HG03280 (cell line): ENCODE data around the gene NXF1.
"Not testable (repeated sequence)": the region's sequence is repeated elsewhere in the genome, so short reads cannot be mapped to it uniquely, and the experiment has no call there.

Source experiments
- ATAC-seq: cut with Tn5 transposase; IDR thresholded peaks from one replicate; pipeline ENCODE4 v1.9.1; 2021; ENCODE audit warnings: mild to moderate bottlenecking, moderate library complexity; ENCODE audit not compliant: unreplicated experiment

Gene NXF1

DNA sequence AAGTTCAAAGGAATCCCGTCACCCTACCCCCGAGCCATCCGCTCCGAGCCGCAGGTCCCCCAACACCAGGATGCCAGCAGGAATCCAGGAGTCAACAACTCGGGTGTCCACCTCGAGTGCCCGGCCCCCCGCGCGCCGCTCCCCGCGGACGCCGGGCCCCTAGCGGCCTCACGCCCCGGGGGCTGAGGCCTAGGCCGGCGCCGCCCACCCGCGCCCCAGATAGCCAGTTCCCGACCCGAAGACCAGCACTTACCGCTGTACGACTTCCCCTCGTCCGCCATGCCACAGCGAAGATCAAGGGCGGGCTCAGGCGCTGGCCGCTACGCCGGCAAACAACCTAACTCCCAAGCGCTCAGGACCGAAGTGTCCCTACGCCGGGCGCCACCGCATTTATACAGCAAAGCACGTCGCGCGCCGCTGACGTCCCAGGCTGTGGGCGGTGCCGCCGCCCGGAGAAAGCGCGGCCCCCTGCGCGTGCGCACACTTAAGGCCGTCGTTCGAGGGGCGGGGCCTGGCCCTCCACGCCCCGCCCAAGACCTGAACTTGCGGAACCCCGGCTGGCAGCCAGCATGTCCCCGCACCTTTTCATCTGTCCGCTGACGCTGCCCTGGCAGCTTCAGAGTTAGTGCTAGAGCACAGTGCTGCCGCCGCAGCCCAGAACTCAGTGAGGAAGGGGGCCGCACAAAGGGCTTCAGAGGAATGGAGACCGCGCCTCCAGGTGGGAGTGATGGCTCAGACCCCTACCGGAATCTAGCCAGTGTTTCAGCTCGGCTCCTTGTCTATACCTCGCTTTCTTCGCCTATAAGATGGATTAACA, at the start of gene NXF1:
Gene NXF1, minus strand, starts transcription at position 365 of the 817 bp plus-strand sequence. Its CDS starts 84 bp downstream, at position 281.
- ATAC-seq = peak; percentile 87

DNA sequence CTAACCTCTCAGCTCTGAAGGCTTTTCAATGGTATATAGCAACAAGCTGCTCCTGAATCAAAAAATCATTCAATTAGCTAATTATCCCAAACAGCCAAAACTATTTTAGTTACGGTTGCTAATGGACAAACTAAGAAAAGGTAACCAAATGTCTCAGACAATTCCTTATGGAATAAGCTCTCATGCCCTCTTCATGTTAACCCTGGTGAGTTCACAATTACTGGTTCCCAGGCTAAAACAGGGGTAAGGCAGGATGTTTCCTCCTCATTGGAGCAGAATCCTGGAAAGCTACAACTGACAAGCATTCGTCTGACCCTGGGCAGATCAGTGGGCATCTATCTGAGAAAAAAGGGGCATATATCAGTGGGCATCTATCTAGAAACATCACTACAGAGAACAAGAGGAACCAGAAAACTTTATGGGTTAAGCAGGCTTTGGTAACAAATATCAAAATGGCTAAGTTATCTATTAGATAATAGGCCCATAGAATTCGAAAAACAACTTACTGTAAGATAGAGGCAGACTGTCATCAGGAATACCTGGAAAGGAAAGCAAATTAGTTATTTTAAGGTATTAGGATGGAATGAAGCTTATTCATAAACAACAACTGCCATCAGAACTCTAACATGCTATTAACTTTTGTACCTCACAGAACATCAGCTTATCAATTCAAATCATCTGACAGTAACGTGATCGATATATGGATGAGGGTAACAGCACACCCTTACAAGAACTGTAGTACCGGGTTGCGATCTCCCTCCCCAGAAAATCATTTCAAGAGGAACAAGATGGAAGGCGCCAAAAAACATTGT, 49.0 kb upstream of the NXF1 start:
- no peak for ATAC-seq

DNA sequence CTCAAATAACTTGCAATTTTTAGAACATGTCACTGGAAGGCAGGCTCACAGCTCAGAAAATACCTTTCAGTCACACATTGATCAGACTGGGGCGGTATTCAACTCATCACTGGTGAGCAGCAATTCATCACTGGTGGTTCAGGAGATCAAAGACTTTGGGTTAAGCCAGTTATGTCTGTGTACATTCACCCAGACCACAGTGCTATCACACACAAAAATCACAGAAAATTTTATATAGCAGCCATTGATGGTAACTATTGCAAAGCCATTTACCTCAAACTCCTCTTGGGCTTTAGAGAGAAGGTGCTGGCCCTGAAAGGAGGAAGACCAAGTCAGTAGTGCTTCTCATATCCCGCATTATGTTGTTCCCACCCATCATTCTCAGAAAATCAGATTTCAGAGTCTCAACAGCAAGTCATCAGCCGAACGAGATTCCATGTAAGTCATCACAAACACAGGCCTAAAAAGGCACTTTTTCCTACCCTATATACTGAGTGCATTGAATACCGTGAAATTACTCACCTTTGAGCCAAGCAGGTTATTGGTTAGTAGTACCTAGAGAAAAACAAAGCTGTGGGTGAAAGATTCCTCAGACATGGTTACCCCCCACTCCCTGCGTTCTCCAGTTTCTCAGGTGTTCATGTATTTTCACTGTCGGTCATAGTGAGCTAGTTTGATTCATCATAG, 48.2 kb upstream of the NXF1 start:
- ATAC-seq = no peak

DNA sequence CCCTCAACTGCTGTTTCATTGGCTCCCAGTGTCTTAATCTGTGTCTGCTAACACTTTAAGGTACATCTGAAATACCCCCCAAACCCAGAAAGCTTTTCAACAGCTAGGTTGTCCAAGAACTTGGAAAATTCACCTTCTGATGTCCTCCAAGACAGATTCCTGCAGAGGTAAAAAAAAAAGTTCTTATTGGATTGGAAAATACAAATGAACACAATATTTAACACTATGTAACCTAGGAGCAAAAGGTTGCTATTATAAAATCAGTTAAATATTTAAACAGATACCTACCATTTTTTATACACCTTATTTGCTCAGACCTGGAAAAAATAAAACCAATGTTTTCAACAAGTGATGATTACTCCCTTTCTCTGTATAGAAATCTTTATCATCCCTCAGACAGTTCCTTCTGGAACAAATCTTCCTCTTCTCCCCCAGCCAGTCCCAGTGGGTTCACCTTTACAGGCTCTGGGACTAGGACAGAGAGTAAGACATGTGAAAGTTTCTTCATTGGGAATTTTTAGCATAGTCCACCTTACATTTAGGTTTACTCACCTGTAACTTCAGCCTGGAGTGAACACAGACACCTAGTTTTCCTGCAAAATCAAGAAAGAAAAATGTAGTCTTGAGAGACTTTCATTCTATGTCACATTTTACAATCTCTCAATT, 47.4 kb upstream of the NXF1 start:
- ATAC-seq = no peak

DNA sequence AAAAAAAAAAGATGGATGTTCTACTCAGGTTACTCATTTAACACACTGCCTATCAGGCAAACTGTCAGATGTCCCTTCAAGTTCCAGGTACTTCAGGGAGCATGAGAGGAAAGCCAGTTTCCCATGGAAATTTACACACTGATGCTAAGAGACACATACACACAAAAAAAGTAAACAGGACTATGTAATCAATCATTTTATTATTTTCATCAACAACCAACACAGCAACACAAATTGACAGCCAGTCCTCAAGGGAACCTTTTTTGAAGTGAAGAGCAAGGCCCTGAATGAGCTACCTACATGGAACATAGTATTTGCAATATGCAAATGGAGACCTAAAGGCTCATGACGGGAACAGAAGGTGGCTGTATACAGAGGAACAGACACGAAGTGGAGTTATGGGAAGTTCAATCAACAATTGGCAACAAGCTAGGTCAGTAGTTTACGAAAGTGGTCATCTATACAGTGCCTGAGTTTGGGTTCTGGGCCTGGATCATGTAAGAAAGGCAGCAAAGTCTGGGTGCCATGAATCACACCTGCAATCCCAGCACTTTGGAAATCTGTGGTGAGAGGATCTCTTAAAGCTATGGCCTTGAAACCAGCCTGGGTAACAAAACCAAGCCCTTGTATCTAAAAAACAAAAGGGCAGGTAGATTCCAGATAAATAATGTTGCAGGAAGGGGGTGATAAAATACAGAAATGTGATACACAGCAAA, 46.7 kb upstream of the NXF1 start:
- ATAC-seq = no peak

DNA sequence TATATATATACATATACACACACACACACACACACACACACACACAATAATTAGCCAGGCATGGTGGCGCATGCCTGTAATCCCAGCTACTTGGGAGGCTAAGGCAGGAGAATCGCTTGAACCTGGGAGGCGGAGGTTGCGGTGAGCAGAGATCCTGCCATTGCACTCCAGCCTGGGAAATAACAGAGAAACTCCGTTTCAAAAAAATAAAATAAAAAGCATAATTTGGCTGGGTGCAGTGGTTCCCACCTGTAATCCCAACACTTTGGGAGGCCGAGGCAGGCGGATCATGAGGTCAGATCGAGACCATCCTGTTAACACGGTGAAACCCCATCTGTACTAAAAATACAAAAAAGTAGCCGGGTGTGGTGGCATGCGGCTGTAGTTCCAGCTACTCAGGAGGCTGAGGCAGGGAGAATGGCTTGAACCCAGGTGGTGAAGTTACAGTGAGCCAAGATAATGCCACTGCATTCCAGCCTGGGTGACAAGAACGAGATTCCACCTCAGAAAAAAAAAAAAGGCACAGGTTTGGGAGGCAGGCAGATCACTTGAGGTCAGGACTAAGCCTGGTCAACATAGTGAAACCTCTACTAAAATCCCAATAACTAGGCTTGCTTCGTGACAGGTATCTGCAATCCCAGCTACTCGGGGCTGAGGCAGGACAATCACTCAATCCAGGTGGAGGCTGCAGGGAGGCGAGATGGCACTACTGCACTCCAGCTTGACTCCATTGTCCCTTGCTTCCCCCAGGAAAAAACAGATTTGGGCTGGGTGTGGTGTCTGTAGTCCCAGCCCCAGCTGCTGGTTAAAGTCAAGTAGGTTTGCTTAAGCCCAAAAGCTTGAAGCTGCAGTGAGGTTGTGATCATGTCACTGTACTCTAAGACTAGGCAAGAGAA, 45.9 kb upstream of the NXF1 start:
- no peak for ATAC-seq

DNA sequence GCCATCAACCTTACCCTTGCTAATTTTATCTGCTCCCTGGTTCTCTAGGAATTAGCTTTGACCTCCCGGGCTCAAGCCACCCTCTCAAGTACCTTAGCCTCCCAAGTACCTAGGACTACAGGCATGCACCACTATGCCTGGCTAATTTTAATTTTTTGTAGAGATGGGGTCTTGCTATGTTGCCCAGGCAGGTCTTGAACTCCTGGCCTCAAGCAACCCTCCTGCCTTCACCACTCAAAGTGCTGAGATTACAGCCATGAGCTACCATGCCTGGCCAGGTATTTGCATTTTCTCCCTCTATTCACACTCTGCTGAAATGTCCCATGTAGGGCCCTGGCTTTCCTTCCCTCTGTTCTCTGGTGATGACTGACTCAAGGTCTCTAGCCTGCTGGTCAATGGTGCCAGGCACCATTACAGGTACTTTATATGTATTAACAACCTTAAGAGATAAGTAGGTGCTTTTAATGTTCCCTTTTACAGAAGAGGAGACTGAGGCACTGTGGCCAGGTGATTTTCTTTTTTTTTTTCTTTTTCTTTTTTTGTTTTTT, 42.6 kb upstream of the NXF1 start:
- no peak for ATAC-seq

DNA sequence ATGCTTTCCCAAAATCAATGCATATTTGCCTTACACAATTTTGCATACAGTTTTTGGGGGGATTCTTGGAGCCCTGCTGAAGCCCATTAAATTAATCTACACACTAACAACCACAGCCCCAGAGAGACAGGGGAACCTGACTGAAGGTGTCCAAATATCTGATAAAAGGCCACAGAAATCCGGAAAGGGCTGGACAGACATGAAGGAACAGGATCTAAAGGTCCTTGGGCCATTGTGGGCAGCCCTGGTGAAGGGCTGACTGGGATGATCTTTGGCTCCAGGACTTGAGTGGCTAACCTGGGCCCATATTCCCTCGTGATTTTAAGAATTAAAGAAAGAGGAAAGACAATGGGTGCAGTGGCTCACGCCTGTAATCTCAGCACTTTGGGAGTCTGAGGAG, 40.9 kb upstream of the NXF1 start:
- no peak for ATAC-seq

DNA sequence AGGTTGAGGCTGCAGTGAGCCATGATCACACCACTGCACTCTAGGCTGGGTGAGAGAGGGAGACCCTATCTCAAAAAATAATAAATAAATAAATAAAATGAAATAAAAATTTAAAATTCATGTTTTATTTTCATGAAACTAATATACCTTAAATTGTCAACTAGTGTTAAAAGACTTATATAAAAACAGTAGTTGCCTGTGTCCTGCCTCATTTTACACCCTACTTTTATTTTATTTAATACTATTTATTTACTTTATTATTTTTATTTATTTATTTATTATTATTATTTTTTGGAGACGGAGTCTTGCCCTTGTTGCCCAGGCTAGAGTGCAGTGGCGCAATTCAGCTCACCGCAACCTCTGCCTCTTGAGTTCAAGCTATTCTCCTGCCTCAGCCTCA, 38.9 kb upstream of the NXF1 start:
- no peak for ATAC-seq

DNA sequence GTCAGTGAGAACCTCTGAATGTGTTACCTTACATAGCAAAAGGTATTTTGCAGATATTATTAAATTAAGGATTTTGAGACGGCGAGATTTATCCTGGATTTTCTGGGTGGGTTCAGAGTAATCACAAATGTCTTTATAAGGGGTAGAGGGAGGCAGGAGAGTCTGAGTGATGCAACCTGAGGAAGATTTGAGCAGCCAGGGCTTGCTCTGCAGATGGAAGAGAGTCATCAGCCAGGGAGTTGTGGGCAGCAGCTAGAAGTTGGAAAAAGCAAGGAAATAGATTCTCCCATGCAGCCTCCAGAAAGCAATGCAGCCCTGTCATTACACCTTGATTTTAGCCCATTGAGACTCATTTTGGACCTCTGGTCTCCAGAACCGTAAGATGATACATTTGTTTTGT, 38.2 kb upstream of the NXF1 start:
- ATAC-seq = no peak

DNA sequence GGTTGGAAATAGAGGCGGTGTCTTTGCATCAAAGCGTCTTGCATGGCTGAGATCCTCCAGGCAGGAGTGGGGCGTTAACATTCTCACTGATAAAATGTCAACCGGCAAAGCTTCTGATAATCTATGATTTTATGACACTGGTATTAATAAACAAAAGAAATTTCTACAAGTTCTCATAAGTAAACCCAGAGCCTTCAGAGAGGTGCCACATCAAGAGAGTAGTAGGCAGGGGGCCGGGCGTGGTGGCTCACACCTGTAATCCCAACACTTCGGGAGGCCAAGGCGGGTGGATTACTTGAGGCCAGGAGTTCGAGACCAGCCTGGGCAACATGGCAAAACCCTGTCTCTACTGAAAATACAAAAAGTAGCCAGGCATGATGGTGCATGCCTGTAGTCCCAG, 37.7 kb upstream of the NXF1 start:
- ATAC-seq = not testable (repeated sequence)

DNA sequence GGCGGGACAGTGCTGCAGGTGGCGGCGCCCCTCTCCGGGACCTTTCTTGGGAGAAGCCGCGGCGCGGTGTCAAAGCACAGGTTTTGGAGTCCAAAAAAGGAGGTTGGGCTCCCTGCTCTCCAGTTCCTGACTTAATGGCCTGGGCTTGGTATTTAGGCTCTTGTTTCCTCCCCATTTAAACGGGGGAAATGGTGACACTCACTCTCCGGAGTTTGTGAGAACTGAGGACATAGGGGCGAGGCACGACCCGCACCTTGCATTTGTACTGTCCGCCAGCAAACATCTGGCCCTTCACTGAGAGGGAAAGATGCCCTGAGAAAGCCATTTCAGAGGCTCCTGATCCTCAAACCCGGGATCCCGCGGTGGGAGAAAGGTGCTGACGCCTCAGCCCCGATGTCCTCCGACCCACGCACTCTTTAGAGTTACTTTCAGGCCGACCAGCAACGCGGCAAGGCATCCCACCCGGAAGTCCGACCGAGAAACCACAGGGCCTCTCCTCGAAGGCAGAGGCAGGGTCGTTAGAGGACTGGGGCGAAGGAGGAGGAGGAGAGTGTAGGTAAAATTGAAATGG, 37.0 kb upstream of the NXF1 start:
- no peak for ATAC-seq

DNA sequence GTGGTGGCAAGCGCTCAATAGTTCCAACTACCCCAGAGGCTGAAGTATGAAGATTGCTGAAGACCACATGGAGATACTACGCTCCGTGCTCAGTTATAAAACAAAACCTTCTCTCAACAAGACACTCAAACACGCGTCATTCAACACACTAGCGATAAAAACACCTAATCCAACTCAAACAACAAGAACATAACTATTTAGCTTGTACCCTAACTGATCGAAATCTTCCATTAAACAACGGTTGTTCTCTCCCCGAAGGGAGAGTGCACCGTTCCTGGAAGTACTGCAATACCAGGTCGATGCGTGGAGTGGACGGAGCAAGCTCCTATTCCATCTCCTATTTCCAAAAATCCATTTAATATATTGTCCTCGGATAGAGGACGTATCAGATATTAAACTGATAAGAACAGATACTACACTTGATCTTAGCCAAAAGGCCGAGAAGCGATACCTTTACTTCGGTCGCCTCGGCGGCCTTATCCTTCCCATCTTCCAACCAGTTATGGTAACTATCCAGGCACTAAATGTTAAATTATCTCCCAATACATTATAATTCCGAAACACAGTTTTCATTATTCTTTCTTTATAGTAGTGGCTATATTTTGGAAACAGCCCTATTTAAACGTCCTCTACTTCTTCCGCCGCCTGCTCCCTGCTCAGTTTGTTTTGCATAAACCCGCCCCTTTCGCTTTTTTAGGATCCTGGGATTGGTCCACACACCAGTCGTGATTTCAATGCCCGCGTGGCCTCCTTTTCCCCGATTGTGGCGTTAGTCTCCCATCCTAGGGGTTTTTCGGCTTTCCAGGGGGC, 36.3 kb upstream of the NXF1 start:
- peak; percentile 49 for ATAC-seq

DNA sequence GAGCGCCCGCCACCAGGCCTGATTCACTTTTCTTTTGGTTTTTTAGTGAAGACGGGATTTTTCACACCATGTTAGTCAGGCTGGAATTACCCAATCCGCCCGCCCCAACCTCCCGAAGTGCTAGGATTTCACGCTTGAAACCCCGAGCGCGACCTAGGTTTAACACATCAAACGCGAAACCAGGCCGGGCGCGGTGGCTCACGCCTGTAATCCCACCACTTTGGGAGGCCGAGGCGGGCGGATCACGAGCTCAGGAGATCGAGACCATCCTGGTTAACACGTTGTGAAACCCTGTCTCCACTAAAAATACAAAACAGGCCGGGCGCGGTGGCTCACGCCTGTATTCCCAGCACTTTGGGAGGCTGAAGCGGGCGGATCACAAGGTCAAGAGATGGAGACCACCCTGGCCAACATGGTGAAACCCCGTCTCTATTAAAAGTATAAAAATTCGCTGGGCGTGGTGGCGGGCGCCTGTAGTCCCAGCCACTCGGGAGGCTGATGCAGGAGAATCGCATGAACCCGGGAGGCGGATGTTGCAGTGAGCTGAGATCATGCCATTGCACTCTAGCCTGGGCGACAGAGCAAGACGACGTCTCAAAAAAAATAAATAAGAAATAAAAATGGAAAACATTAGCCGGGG, 35.6 kb upstream of the NXF1 start:
- ATAC-seq = not testable (repeated sequence)

DNA sequence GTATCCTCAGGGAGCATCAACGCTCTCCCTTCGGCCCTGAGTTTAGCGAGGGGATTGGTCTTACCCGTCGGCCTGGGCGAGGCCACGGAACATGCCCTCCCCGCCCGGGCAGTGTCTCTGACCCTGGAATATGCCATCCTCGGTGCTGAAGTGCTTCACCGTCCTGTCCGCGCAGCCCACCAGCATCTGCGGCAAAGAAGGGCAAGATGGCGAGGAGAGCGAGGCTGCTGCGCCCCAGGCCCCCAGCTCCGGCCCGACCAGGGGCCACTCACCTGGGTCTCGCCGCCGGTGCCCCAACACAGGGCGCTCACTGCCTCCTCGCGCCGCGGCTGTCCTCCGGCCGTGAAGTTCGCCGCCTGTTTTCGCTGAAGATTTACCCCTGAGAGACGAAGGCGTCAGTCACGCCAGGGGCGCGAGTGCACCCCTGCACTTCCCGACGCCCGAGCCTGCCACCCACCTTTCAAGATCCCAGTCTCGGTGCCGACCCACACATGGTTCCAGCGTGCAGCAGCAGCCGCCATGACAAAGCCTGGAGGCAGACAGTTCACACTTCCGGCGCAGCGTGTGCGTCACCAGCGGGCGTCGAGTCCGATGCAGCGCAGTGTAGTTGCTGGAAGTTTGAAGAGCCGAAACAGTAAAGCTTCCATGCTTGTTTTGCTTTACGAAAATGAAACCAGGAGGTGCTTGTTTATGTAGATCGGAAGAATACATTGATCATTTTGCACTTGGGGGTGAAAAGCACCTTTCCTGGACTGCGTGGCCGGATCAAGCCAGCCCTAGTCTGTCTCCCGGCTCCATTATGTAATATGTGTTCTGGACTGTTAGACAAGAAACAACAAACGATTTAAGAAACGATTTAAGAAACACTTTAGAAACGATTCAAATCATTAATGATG, 34.1 kb upstream of the NXF1 start, which contains the start of gene WDR74:
Gene WDR74, minus strand, starts transcription at position 541 of the 896 bp plus-strand sequence. Its CDS starts 20 bp downstream, at position 521.
- peak; percentile 50 for ATAC-seq

DNA sequence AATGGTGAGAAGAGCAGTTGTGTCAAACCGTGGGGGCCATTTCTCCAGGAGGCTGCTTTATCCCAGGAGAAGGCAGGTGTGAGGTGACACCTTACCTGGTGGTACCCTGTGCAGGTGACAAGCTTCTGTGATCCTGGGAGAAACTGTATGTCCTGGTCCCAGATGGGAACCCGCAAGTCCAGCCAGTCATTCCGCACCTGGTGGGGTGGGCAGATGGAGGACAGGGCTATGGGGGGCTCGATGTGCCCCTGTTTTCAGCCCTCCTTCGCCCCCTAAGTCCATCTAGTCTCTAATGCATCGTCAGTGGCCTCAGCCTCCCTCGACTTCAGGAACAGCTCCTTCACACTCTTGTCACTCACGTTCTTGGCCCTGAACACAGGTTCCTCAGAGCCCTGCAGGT, 30.1 kb upstream of the NXF1 start:
- ATAC-seq = no peak
